ENCODE measurements around the gene FKBP1A.

GRCh38 chr20:1434571-1435336 is 41.9 kb upstream of the FKBP1A start:
- TF ChIP-seq CTCF (conservative IDR thresholded peaks at IDR 0.05; ENCODE audit: low read depth, low read length) (no peak), RAD21 (IDR thresholded peaks at IDR 0.05; ENCODE audit: low read length) (no peak)
